Ovary (tissue), 3 donors: ENCODE measurements around the gene AFAP1L1.

Experiments
- POLR2A ChIP-seq: fragments of 450-650 bp; IDR thresholded peaks from one replicate; pipeline ENCODE4 v1.6.1; 2017; ENCODE audit warnings: antibody characterized with exemption, mild to moderate bottlenecking, moderate library complexity
- TF ChIP-seq, protein P1 (sequence below), 3 donors: fragments of 450-650 bp in 2 of 3; fragments of 200-600 bp in 1 of 3; IDR thresholded peaks; one replicate each; pipeline versions ENCODE4 v1.5.1 to v1.8.0; 2016 to 2022; ENCODE audit warnings: antibody characterized with exemption in 3 of 3, mild to moderate bottlenecking in 1 of 3
- donor health status: DM: no; HTN: no; CAD: no.

DNA sequence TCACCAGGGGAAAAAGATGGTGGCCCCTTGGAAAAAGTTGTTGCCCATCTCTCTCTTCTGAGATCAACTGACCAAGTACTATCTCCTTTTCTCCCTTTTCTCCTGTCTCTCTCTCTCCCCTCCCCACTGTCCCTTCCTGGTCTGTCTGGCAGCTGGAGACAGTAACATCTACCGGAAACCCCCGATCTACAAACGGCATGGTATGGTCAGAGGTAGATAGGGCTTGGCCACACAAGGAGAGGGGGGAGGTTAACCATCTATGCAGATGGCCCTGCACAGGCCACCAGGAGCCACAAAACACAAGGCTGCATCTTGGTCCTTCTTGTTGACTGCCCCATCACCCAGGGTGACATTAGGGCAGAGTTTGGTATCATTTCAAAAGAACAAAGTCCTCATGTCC is 29.3 kb upstream of the AFAP1L1 start:
- no peak for TF ChIP-seq POLR2A
- TF ChIP-seq, protein P1, sequence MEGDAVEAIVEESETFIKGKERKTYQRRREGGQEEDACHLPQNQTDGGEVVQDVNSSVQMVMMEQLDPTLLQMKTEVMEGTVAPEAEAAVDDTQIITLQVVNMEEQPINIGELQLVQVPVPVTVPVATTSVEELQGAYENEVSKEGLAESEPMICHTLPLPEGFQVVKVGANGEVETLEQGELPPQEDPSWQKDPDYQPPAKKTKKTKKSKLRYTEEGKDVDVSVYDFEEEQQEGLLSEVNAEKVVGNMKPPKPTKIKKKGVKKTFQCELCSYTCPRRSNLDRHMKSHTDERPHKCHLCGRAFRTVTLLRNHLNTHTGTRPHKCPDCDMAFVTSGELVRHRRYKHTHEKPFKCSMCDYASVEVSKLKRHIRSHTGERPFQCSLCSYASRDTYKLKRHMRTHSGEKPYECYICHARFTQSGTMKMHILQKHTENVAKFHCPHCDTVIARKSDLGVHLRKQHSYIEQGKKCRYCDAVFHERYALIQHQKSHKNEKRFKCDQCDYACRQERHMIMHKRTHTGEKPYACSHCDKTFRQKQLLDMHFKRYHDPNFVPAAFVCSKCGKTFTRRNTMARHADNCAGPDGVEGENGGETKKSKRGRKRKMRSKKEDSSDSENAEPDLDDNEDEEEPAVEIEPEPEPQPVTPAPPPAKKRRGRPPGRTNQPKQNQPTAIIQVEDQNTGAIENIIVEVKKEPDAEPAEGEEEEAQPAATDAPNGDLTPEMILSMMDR (IDR thresholded peaks at IDR 0.05) = no peak
